K562 (cell line): Measurements from ENCODE around the gene KTN1. TPM values are rescaled to one million over a fixed set of nuclear protein-coding genes. Genes with fewer than 3 reads are reported as not detected.

Experiments
- ATAC-seq: fragments of 200-7000 bp; cut with Tn5 transposase; 3 replicates; pipeline ENCODE4 v1.9.1; 2020; ENCODE audit warnings: moderate library complexity
- Bru-seq: library from RNA; stranded (reverse); fragments of 400-500 nt; gene quantifications from one replicate; lab custom pipeline; 2021; lab: Mats Ljungman, UMichigan
- BruChase-seq, 2 experiments: library from RNA; stranded (reverse); fragments of 400-500 nt; gene quantifications; one replicate each; lab custom pipeline; 2021; lab: Mats Ljungman, UMichigan
- BruUV-seq: library from RNA; stranded (reverse); fragments of 400-500 nt; replicated peaks from 2 replicates; lab custom pipeline; 2021; lab: Mats Ljungman, UMichigan
- CTCF ChIA-PET: fragments of 300-600 bp; formaldehyde crosslinking; extraction: SDS; loops from one replicate; lab custom pipeline; 2021; ENCODE audit warnings: low intra/inter-chr PET ratio; lab: Yijun Ruan, JAX
- POLR2A ChIA-PET: fragments of 300-600, 350-650 bp; sonication (Branson Sonifier 250); formaldehyde crosslinking; extraction: SDS; loops from one replicate; lab custom pipeline; 2021; ENCODE audit warnings: antibody characterized with exemption, inconsistent platforms; lab: Yijun Ruan, JAX
- DNase-seq, 4 experiments: peaks; one replicate each; pipeline versions ENCODE4 v3.0.0 to v3.0.0-alpha.2; 2011 to 2018; ENCODE audit warnings: low spot score in 3 of 4, mixed read lengths in 3 of 4; ENCODE audit errors: extremely low read depth in 1 of 4
- FAIRE-seq: peaks from 2 replicates; lab custom pipeline; 2011; peaks lifted over from hg19 to GRCh38; lab: Jason Lieb, UNC
- H2AFZ ChIP-seq: 2 replicates; pipeline ENCODE4 v1.6.0; 2011; ENCODE audit warnings: low read depth, low read length, control low read depth, inconsistent platforms
- H3K27ac ChIP-seq: fragments of 200-600 bp; 3 replicates; pipeline ENCODE4 v1.8.0; 2011; ENCODE audit warnings: low read depth, mild to moderate bottlenecking, control low read depth, inconsistent platforms, low read length, moderate library complexity, mixed read lengths; ENCODE audit errors: extremely low read depth
- H3K27me3 ChIP-seq, 2 experiments: fragments of 300-600 bp in 1 of 2; 2 replicates in 1 of 2; 3 replicates in 1 of 2; pipeline versions ENCODE4 v1.6.0 to v1.8.0; 2011; ENCODE audit warnings: inconsistent platforms in 2 of 2, low read length in 2 of 2, mild to moderate bottlenecking in 1 of 2, mixed read lengths in 1 of 2, moderate library complexity in 1 of 2; ENCODE audit not compliant: control insufficient read depth in 2 of 2, insufficient read depth in 2 of 2
- H3K36me3 ChIP-seq: fragments of 300-600 bp; 3 replicates; pipeline ENCODE4 v1.8.0; 2011; ENCODE audit warnings: mild to moderate bottlenecking, low read length, inconsistent platforms; ENCODE audit not compliant: control insufficient read depth, insufficient read depth
- H3K4me1 ChIP-seq, 2 experiments: fragments of 200-600 bp in 1 of 2; replicated peaks in 1 of 2; 2 replicates in 1 of 2; 3 replicates in 1 of 2; pipeline versions ENCODE4 v1.5.1 to v1.8.0; 2011; ENCODE audit warnings: inconsistent platforms in 2 of 2, low read length in 2 of 2, mild to moderate bottlenecking in 1 of 2, mixed read lengths in 1 of 2, moderate library complexity in 1 of 2; ENCODE audit not compliant: control insufficient read depth in 2 of 2, insufficient read depth in 2 of 2
- H3K4me2 ChIP-seq: 2 replicates; pipeline ENCODE4 v1.6.1; 2011; ENCODE audit warnings: low read length, control low read depth, inconsistent platforms, mixed read lengths; ENCODE audit not compliant: insufficient read depth
- H3K4me3 ChIP-seq: fragments of 200-600 bp; sonication (generic), shearing (Covaris generic); 2 replicates; pipeline ENCODE4 v1.5.1; 2016; ENCODE audit warnings: control low read depth, inconsistent platforms
- H3K79me2 ChIP-seq: fragments of 200-600 bp; 3 replicates; pipeline ENCODE4 v1.8.0; 2011; ENCODE audit warnings: low read length, inconsistent platforms; ENCODE audit not compliant: control insufficient read depth, insufficient read depth
- H3K9ac ChIP-seq, 2 experiments: 2 replicates each; pipeline versions ENCODE4 v1.6.0 to v1.6.1; 2011; ENCODE audit warnings: low read depth in 2 of 2, low read length in 2 of 2, control low read depth in 1 of 2, inconsistent platforms in 1 of 2, mild to moderate bottlenecking in 1 of 2, mixed read lengths in 1 of 2; ENCODE audit not compliant: insufficient read depth in 1 of 2
- H3K9me1 ChIP-seq: one replicate; pipeline ENCODE4 v1.6.0; 2011; ENCODE audit warnings: inconsistent platforms, mild to moderate bottlenecking, low read length, moderate library complexity; ENCODE audit not compliant: control insufficient read depth, insufficient read depth
- H3K9me3 ChIP-seq: replicated peaks from 2 replicates; pipeline ENCODE4 v1.5.1; 2011; ENCODE audit warnings: low read depth, low read length, inconsistent platforms; ENCODE audit not compliant: control insufficient read depth, insufficient read depth
- H4K20me1 ChIP-seq: replicated peaks from 2 replicates; pipeline ENCODE4 v1.6.1; 2011; ENCODE audit warnings: low read length, inconsistent platforms, mixed read lengths; ENCODE audit not compliant: control insufficient read depth, insufficient read depth
- CBX3 ChIP-seq, 2 experiments: IDR thresholded peaks; 1 replicate in 1 of 2; 2 replicates in 1 of 2; pipeline ENCODE4 v1.6.1; 2012; ENCODE audit warnings: inconsistent platforms in 2 of 2, low read length in 2 of 2, borderline replicate concordance in 1 of 2, control low read depth in 1 of 2
- CBX8 ChIP-seq: fragments of 200-600 bp; sonication (generic); IDR thresholded peaks from 2 replicates; pipeline ENCODE4 v1.6.1; 2012; ENCODE audit warnings: borderline replicate concordance, mixed run types, low read depth, mild to moderate bottlenecking, moderate library complexity, mixed read lengths, low read length, control low read depth, inconsistent platforms; ENCODE audit not compliant: poor library complexity, severe bottlenecking; ENCODE audit errors: extremely low read depth
- NEUROD1 ChIP-seq: fragments of 150-350 bp; IDR thresholded peaks from 2 replicates; pipeline ENCODE4 v1.6.1; 2014; ENCODE audit warnings: borderline replicate concordance, low read length, low read depth; ENCODE audit not compliant: partially characterized antibody
- RB1 ChIP-seq: fragments of 450-650 bp; IDR thresholded peaks from 2 replicates; pipeline ENCODE4 v1.6.1; 2017; ENCODE audit warnings: low read depth, mild to moderate bottlenecking
- RUNX1 ChIP-seq: sonication (generic); IDR thresholded peaks from 2 replicates; pipeline ENCODE4 v1.6.1; 2016; ENCODE audit warnings: antibody characterized with exemption, low read depth
- TFAP4 ChIP-seq: sonication (generic); formaldehyde crosslinking; IDR thresholded peaks from 2 replicates; pipeline ENCODE4 v1.8.0; 2022; ENCODE audit warnings: missing genetic modification reagents, mild to moderate bottlenecking, moderate library complexity, borderline replicate concordance
- ZBTB7A ChIP-seq: IDR thresholded peaks from 2 replicates; pipeline ENCODE4 v1.6.1; 2011; ENCODE audit warnings: low read depth, mild to moderate bottlenecking, low read length, moderate library complexity, borderline replicate concordance; ENCODE audit not compliant: control insufficient read depth
- ZNF232 ChIP-seq: sonication (generic); formaldehyde crosslinking; IDR thresholded peaks from 2 replicates; pipeline ENCODE4 v1.8.0; 2022; ENCODE audit warnings: mild to moderate bottlenecking, missing genetic modification reagents
- WGBS: fragments of 100-300 bp; shearing (Covaris generic); methylation state at CpG from one replicate; pipeline ENCODE4 v1.1.6; 2016; ENCODE audit warnings: low coverage, mixed read lengths; ENCODE audit not compliant: insufficient coverage; ENCODE audit errors: missing lambda C conversion rate; 5-methylcytosine and 5-hydroxymethylcytosine counted together
- in situ Hi-C: fragments of 300-500 bp; cut with MboI; formaldehyde crosslinking; loops from 4 replicates; pipeline ENCODE4 v1.15.0; 2018; ENCODE audit warnings: inconsistent platforms, mixed read lengths
- intact Hi-C: fragments of 100-400 bp; cut with micrococcal nuclease; formaldehyde crosslinking; loops from 2 replicates; pipeline ENCODE4 v1.14.2; 2022
- long read RNA-seq, 3 experiments: library from polyadenylated mRNA in 2 of 3; library from RNA in 1 of 3; unstranded in 2 of 3; stranded (forward) in 1 of 3; transcript quantifications; one replicate each; pipeline ENCODE4 v2.0.0, GENCODE V29; 2019 to 2022
- polyA minus RNA-seq, 3 experiments: library from RNA; depleted of rRNA, polyadenylated mRNA; stranded (reverse); fragments of >200 nt; gene quantifications; 2 replicates each; pipeline ENCODE4 v1.2.3, GENCODE V29; 2011
- polyA plus RNA-seq, 8 experiments: library from polyadenylated mRNA; depleted of rRNA in 4 of 8; stranded (reverse) in 5 of 8; unstranded in 3 of 8; fragments of >200 nt; fragmentation: Nextera tagmentation in 2 of 8; fragmentation: Illumina TruSeq in 1 of 8; extraction: Ambion mirVana in 2 of 8; extraction: Trizol in 1 of 8; gene quantifications; 2 replicates each; pipeline versions ENCODE4 v1.2.1 to v1.2.3, GENCODE V29; 2011 to 2014; ENCODE audit warnings: inconsistent platforms in 1 of 8, missing spikeins in 1 of 8
- total RNA-seq, 7 experiments: library from RNA; depleted of rRNA in 6 of 7; stranded (reverse); fragments of >200 nt in 6 of 7; fragmentation: Illumina TruSeq in 2 of 7; extraction: Trizol in 2 of 7; gene quantifications; 2 replicates each; pipeline versions ENCODE4 v1.2.1 to v1.2.3, GENCODE V29; 2011 to 2021; ENCODE audit warnings: low replicate concordance in 1 of 7

The KTN1 gene, protein sequence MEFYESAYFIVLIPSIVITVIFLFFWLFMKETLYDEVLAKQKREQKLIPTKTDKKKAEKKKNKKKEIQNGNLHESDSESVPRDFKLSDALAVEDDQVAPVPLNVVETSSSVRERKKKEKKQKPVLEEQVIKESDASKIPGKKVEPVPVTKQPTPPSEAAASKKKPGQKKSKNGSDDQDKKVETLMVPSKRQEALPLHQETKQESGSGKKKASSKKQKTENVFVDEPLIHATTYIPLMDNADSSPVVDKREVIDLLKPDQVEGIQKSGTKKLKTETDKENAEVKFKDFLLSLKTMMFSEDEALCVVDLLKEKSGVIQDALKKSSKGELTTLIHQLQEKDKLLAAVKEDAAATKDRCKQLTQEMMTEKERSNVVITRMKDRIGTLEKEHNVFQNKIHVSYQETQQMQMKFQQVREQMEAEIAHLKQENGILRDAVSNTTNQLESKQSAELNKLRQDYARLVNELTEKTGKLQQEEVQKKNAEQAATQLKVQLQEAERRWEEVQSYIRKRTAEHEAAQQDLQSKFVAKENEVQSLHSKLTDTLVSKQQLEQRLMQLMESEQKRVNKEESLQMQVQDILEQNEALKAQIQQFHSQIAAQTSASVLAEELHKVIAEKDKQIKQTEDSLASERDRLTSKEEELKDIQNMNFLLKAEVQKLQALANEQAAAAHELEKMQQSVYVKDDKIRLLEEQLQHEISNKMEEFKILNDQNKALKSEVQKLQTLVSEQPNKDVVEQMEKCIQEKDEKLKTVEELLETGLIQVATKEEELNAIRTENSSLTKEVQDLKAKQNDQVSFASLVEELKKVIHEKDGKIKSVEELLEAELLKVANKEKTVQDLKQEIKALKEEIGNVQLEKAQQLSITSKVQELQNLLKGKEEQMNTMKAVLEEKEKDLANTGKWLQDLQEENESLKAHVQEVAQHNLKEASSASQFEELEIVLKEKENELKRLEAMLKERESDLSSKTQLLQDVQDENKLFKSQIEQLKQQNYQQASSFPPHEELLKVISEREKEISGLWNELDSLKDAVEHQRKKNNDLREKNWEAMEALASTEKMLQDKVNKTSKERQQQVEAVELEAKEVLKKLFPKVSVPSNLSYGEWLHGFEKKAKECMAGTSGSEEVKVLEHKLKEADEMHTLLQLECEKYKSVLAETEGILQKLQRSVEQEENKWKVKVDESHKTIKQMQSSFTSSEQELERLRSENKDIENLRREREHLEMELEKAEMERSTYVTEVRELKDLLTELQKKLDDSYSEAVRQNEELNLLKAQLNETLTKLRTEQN (N-terminal part only)
- total RNA-seq (2011; cell fraction: chromatin; rRNA removed; ENCODE audit: low replicate concordance), result 20.3 and 135 TPM in 2 replicates
- total RNA-seq (2011; cell fraction: nucleolus; rRNA removed), result 19.5 and 35.8 TPM in 2 replicates
- 63.8 and 108 TPM in 2 replicates for total RNA-seq (2011; cell fraction: nucleoplasm; rRNA removed)
- total RNA-seq (2014; rRNA removed), result 51.1 and 57.5 TPM in 2 replicates
- total RNA-seq (2014; rRNA removed; fragmentation: Illumina TruSeq; extraction: Trizol), result 120 and 134 TPM in 2 replicates
- total RNA-seq (2015; rRNA removed; fragmentation: Illumina TruSeq; extraction: Trizol), result 99.6 and 109 TPM in 2 replicates
- 57.5 and 63.6 TPM in 2 replicates for total RNA-seq (2021)
- 44.8 and 67.4 TPM in 2 replicates for polyA plus RNA-seq (2011; rRNA removed)
- 4.3 and 11.4 TPM in 2 replicates for polyA plus RNA-seq (2011; cell fraction: cytosol; rRNA removed)
- 20.3 and 31.6 TPM in 2 replicates for polyA plus RNA-seq (2011; cell fraction: nucleus; rRNA removed)
- polyA plus RNA-seq (2012), result 44.3 and 49.8 TPM in 2 replicates
- polyA plus RNA-seq (2014; fragmentation: Illumina TruSeq; extraction: Trizol), result 74.2 and 80.2 TPM in 2 replicates
- polyA plus RNA-seq (2014; fragmentation: Nextera tagmentation; extraction: Ambion mirVana), result 10 to 100 TPM; 34.8 to 41.6 TPM
- 45.3 and 58.4 TPM in 2 replicates for polyA plus RNA-seq (2014; rRNA removed)
- 101 and 119 TPM in 2 replicates for polyA minus RNA-seq (2011; rRNA and poly(A)+ RNA removed)
- polyA minus RNA-seq (2011; cell fraction: cytosol; rRNA and poly(A)+ RNA removed), result 29.7 and 30.8 TPM in 2 replicates
- polyA minus RNA-seq (2011; cell fraction: nucleus; rRNA and poly(A)+ RNA removed), result 46.9 and 94.2 TPM in 2 replicates
- Bru-seq, nascent RNA, result percentile 80 among the genes with signal in this experiment
- percentile 87 among the genes with signal in this experiment for BruChase-seq, experiment 1, labeled RNA remaining after a 2-hour chase
- BruChase-seq, experiment 2, labeled RNA remaining after a 6-hour chase, result percentile 88 among the genes with signal in this experiment
- long read RNA-seq, experiment 1, full-length matches to known transcripts, result 48 of 231 reads
- long read RNA-seq, experiment 1, partial matches to known transcripts, result 93 of 231 reads
- long read RNA-seq, experiment 1, other reads (novel, unspliced or antisense), result 90 of 231 reads
- long read RNA-seq, experiment 2, full-length matches to known transcripts, result 3 of 26 reads
- long read RNA-seq, experiment 2, partial matches to known transcripts, result 13 of 26 reads
- long read RNA-seq, experiment 2, other reads (novel, unspliced or antisense), result 10 of 26 reads
- long read RNA-seq, experiment 3, partial matches to known transcripts, result 18 of 19 reads
- long read RNA-seq, experiment 3, other reads (novel, unspliced or antisense), result 1 of 19 reads

- H3K4me3 ChIP-seq, result peak within 1 kb of the TSS; percentile 81
- POLR2A ChIA-PET, result no interaction called here
- no peak for FAIRE-seq
- peak; percentile 91 for ATAC-seq
- no TSS peak for BruUV-seq
- no peaks in the 10 kb centered on the region for H3K9me1 ChIP-seq
- H3K27me3 ChIP-seq, result no peaks in the 10 kb centered on the region
- H3K36me3 ChIP-seq, result peaks cover 4% of the 10 kb centered on the region; the same call in 1 of the 3 replicates
- peak within 1 kb of the TSS; percentile 86 for H3K27ac ChIP-seq
- H3K9ac ChIP-seq, result peak within 1 kb of the TSS; percentile 75 to 96
- CTCF ChIA-PET, result no interaction called here
- H2AFZ ChIP-seq, result peak within 1 kb of the TSS; percentile 90
- peak within 1 kb of the TSS; percentile 76 for H3K4me2 ChIP-seq
- H3K9me3 ChIP-seq, result no peaks in the 10 kb centered on the region
- DNase-seq, result peak; percentile 74 to 80 (median 80)
- intact Hi-C loops (no loop called here), in situ Hi-C loops (no loop called here)
- H4K20me1 ChIP-seq, result peaks cover 11% of the 10 kb centered on the region
- WGBS, result 0% methylated on average over 16 of the region's 96 CpGs
- peaks cover 57% of the 10 kb centered on the region for H3K79me2 ChIP-seq
- H3K4me1 ChIP-seq, result peaks cover 8 to 18% of the 10 kb centered on the region in 2 experiments; a peak in 4 of 5 replicates
- TF ChIP-seq RUNX1 (no peak), NEUROD1 (peak; percentile 34), RB1 (no peak), ZBTB7A (no peak), CBX3 (IDR thresholded peaks at IDR 0.05; ENCODE audit: borderline replicate concordance in 1 of 2, low read length in 2 of 2) (peak in 1 of 2 experiments; percentile 33; a peak in 1 of 3 replicates), CBX8 (no peak), TFAP4 (CRISPR knock-in tag) (peak; percentile 57; the same call in 1 of the 2 replicates), ZNF232 (CRISPR knock-in tag) (no peak)
These were observed at the start of gene KTN1 for GRCh38 chr14:55579724-55580469. Gene KTN1, plus strand, starts transcription at chr14:55580207. Its CDS starts 31,842 bp downstream, at chr14:55612049.
